Naive thymus-derived CD4-positive, alpha-beta T cell (primary cell): ENCODE measurements around the gene TMEM163. TPM values are rescaled to one million over a fixed set of nuclear protein-coding genes. Genes with fewer than 3 reads are reported as not detected.
A peak's percentile ranks its signal among the peaks of the same experiment; 100 is the strongest.

Experiments used
- ATAC-seq: fragments of 150-1000 bp; cut with Tn5 transposase; 2 replicates; pipeline ENCODE4 v1.10.0; 2021; ENCODE audit warnings: mild to moderate bottlenecking, moderate library complexity
- CTCF ChIA-PET: fragments of 350-600 bp; sonication (Branson Sonifier 250); formaldehyde crosslinking; loops from one replicate; lab custom pipeline; 2021; ENCODE audit warnings: antibody characterized with exemption; lab: Charles Lee
- POLR2A ChIA-PET: fragments of 350-600 bp; sonication (Branson Sonifier 250); formaldehyde crosslinking; loops from one replicate; lab custom pipeline; 2021; ENCODE audit warnings: antibody characterized with exemption, inconsistent platforms; lab: Charles Lee
- DNase-seq, 9 donors: peaks; one replicate each; pipeline versions ENCODE4 v3.0.0 to v3.0.0-alpha.2; 2020 to 2022; ENCODE audit warnings: mixed read lengths in 1 of 9
- H3K27ac ChIP-seq: one replicate; pipeline ENCODE4 v1.7.0; 2013; ENCODE audit warnings: mild to moderate bottlenecking, low read depth, low read length, moderate library complexity
- H3K27me3 ChIP-seq, 2 donors: one replicate each; pipeline ENCODE4 v1.7.0; 2013; ENCODE audit warnings: low read length in 2 of 2, mild to moderate bottlenecking in 2 of 2, moderate library complexity in 2 of 2; ENCODE audit not compliant: control insufficient read depth in 2 of 2, insufficient read depth in 2 of 2
- H3K36me3 ChIP-seq, 3 experiments: 1 replicate in 2 of 3; 2 replicates in 1 of 3; pipeline ENCODE4 v1.7.0; 2013; ENCODE audit warnings: low read length in 3 of 3, mild to moderate bottlenecking in 3 of 3, moderate library complexity in 1 of 3; ENCODE audit not compliant: insufficient read depth in 3 of 3, control insufficient read depth in 2 of 3
- H3K4me1 ChIP-seq, 2 donors: one replicate each; pipeline ENCODE4 v1.7.0; 2013; ENCODE audit warnings: low read length in 2 of 2, mild to moderate bottlenecking in 2 of 2, moderate library complexity in 1 of 2; ENCODE audit not compliant: control insufficient read depth in 2 of 2, insufficient read depth in 2 of 2
- H3K4me3 ChIP-seq: 2 replicates; pipeline ENCODE4 v1.7.0; 2013; ENCODE audit warnings: mild to moderate bottlenecking, low read length
- H3K9me3 ChIP-seq, 3 experiments: 1 replicate in 2 of 3; 2 replicates in 1 of 3; pipeline ENCODE4 v1.7.0; 2013; ENCODE audit warnings: low read length in 3 of 3; ENCODE audit not compliant: control insufficient read depth in 2 of 3
- H3K27ac Mint-ChIP-seq, 9 donors: one replicate each; pipeline ENCODE4 v1.8.0; 2020 to 2022; ENCODE audit warnings: mixed read lengths in 9 of 9, mild to moderate bottlenecking in 8 of 9, moderate library complexity in 5 of 9, inconsistent platforms in 2 of 9
- H3K27me3 Mint-ChIP-seq, 5 donors: one replicate each; pipeline ENCODE4 v1.8.0; 2021 to 2022; ENCODE audit warnings: mixed read lengths in 5 of 5, mild to moderate bottlenecking in 1 of 5
- H3K36me3 Mint-ChIP-seq, 5 donors: one replicate each; pipeline ENCODE4 v1.8.0; 2020 to 2022; ENCODE audit warnings: mixed read lengths in 5 of 5, mild to moderate bottlenecking in 3 of 5, inconsistent platforms in 1 of 5
- H3K4me1 Mint-ChIP-seq, 7 donors: one replicate each; pipeline ENCODE4 v1.8.0; 2020 to 2022; ENCODE audit warnings: mixed read lengths in 7 of 7, mild to moderate bottlenecking in 3 of 7, inconsistent platforms in 1 of 7
- H3K4me3 Mint-ChIP-seq, 10 donors: one replicate each; pipeline ENCODE4 v1.8.0; 2020 to 2022; ENCODE audit warnings: mild to moderate bottlenecking in 10 of 10, mixed read lengths in 10 of 10, moderate library complexity in 6 of 10, inconsistent platforms in 2 of 10
- H3K9me3 Mint-ChIP-seq, 11 donors: one replicate each; pipeline ENCODE4 v1.8.0; 2020 to 2022; ENCODE audit warnings: mixed read lengths in 11 of 11, mild to moderate bottlenecking in 4 of 11, inconsistent platforms in 1 of 11, moderate library complexity in 1 of 11
- intact Hi-C, 2 donors: fragments of 100-400 bp; cut with micrococcal nuclease; formaldehyde crosslinking; loops; one replicate each; pipeline ENCODE4 v1.15.1; 2023
- polyA plus RNA-seq, 2 donors: library from polyadenylated mRNA; unstranded; fragments of 300-500 nt; fragmentation: Illumina TruSeq; gene quantifications; one replicate each; pipeline ENCODE4 v1.2.3, GENCODE V29; 2021
- total RNA-seq, 6 experiments: library from RNA in 5 of 6; stranded (reverse) in 5 of 6; gene quantifications; 1 replicate in 5 of 6; 2 replicates in 1 of 6; pipeline ENCODE4 v1.2.3 and lab custom pipeline; 2021 to 2026

Gene TMEM163
- total and polyA plus RNA-seq, 7 experiments from 2014 or later = 0.13 to 0.71 (median 0.21) TPM; not detected in 2

- peaks cover 0 to 6% of the 10 kb centered on the region in 2 donors for H3K27me3 ChIP-seq
- intact Hi-C loops = loop anchor here in 1 of 2 donors (5.0 kb wide), 1 partner anchor 46 kb away; no protein-coding TSS in a partner anchor
These were observed 580 bp downstream of the TMEM163 start for GRCh38 chr2:134718023-134718816.

GRCh38 chr2:134717286-134718022, 1.3 kb downstream of the TMEM163 start:
- CTCF ChIA-PET = no interaction called here
- H3K9me3 ChIP-seq = no peaks in the 10 kb centered on the region
- H3K27me3 ChIP-seq = peaks cover 0 to 6% of the 10 kb centered on the region in 2 donors
- intact Hi-C loops = loop anchor here in 1 of 2 donors (5.0 kb wide), 1 partner anchor 45 kb away; no protein-coding TSS in a partner anchor
- H3K27ac ChIP-seq = no peak overlapping the region
- Mint-ChIP-seq H3K27ac (no peak overlapping the region), H3K27me3 (peaks cover 63 to 83% (median 68%) of the 10 kb centered on the region in 5 donors), H3K4me3 (peak overlapping the region; percentile 63 to 87 (median 77)), H3K4me1 (peaks cover 18 to 35% (median 27%) of the 10 kb centered on the region in 7 donors), H3K36me3 (peaks cover 0 to 3% (median 0%) of the 10 kb centered on the region in 5 donors), H3K9me3 (peaks cover 0 to 1% (median 0%) of the 10 kb centered on the region in 11 donors)
- DNase-seq (no peak), ATAC-seq (no peak)
- H3K4me1 ChIP-seq = no peaks in the 10 kb centered on the region
- H3K4me3 ChIP-seq = no peak overlapping the region
- POLR2A ChIA-PET = no interaction called here
- no peaks in the 10 kb centered on the region for H3K36me3 ChIP-seq

More at GRCh38 chr2:134718023-134718816, 580 bp downstream of the TMEM163 start:
- H3K4me1 ChIP-seq = no peaks in the 10 kb centered on the region
- H3K27ac ChIP-seq = no peak overlapping the region
- Mint-ChIP-seq H3K9me3 (peaks cover 0 to 1% (median 0%) of the 10 kb centered on the region in 11 donors), H3K36me3 (peaks cover 0 to 3% (median 0%) of the 10 kb centered on the region in 5 donors), H3K4me1 (peaks cover 18 to 35% (median 27%) of the 10 kb centered on the region in 7 donors), H3K27me3 (peaks cover 65 to 82% (median 69%) of the 10 kb centered on the region in 5 donors), H3K4me3 (peak overlapping the region; percentile 70 to 87 (median 80)), H3K27ac (no peak overlapping the region)
- DNase-seq (peak in 6 of 9 donors; percentile 7 to 27 (median 23)), ATAC-seq (peak; percentile 66)
- no peaks in the 10 kb centered on the region for H3K9me3 ChIP-seq
- H3K36me3 ChIP-seq = no peaks in the 10 kb centered on the region
- CTCF ChIA-PET = no interaction called here
- POLR2A ChIA-PET = no interaction called here
- peak overlapping the region; percentile 26 for H3K4me3 ChIP-seq

- H3K4me1 ChIP-seq = no peaks in the 10 kb centered on the region
- ATAC-seq (no peak), DNase-seq (no peak)
- peaks cover 0 to 6% of the 10 kb centered on the region in 2 donors for H3K27me3 ChIP-seq
- POLR2A ChIA-PET = no interaction called here
- H3K27ac Mint-ChIP-seq = no peak overlapping the region
- H3K27ac ChIP-seq = no peak overlapping the region
- peaks cover 56 to 83% (median 62%) of the 10 kb centered on the region in 5 donors for H3K27me3 Mint-ChIP-seq
- intact Hi-C loops = loop anchor here in 1 of 2 donors (5.0 kb wide), 1 partner anchor 44 kb away; no protein-coding TSS in a partner anchor
- peak overlapping the region in 8 of 10 donors; percentile 63 to 87 (median 77) for H3K4me3 Mint-ChIP-seq
- peaks cover 0 to 3% (median 0%) of the 10 kb centered on the region in 5 donors for H3K36me3 Mint-ChIP-seq
- H3K4me1 Mint-ChIP-seq = peaks cover 18 to 35% (median 27%) of the 10 kb centered on the region in 7 donors
- CTCF ChIA-PET = no interaction called here
- H3K9me3 Mint-ChIP-seq = peaks cover 0 to 1% (median 0%) of the 10 kb centered on the region in 11 donors
- H3K36me3 ChIP-seq = no peaks in the 10 kb centered on the region
- no peaks in the 10 kb centered on the region for H3K9me3 ChIP-seq
- no peak overlapping the region for H3K4me3 ChIP-seq
These were observed 2.0 kb downstream of the TMEM163 start for GRCh38 chr2:134716721-134717243.

GRCh38 chr2:134715932-134716643, 2.7 kb downstream of the TMEM163 start:
- H3K36me3 Mint-ChIP-seq = peaks cover 0 to 3% (median 0%) of the 10 kb centered on the region in 5 donors
- no peak overlapping the region for H3K27ac Mint-ChIP-seq
- POLR2A ChIA-PET = interaction anchor here (0.6 kb wide), 1 partner anchor 22 kb away, joined by 3 read pairs; no protein-coding TSS in a partner anchor
- no peak overlapping the region for H3K4me3 ChIP-seq
- no peak for DNase-seq
- peak overlapping the region in 3 of 10 donors; percentile 26 to 60 (median 26) for H3K4me3 Mint-ChIP-seq
- H3K27me3 ChIP-seq = peaks cover 0 to 6% of the 10 kb centered on the region in 2 donors
- no peaks in the 10 kb centered on the region for H3K36me3 ChIP-seq
- ATAC-seq = no peak
- H3K27me3 Mint-ChIP-seq = peaks cover 49 to 82% (median 55%) of the 10 kb centered on the region in 5 donors
- H3K27ac ChIP-seq = no peak overlapping the region
- peaks cover 18 to 35% (median 27%) of the 10 kb centered on the region in 7 donors for H3K4me1 Mint-ChIP-seq
- H3K4me1 ChIP-seq = no peaks in the 10 kb centered on the region
- H3K9me3 ChIP-seq = no peaks in the 10 kb centered on the region
- intact Hi-C loops = loop anchor here in 1 of 2 donors (5.0 kb wide), 1 partner anchor 44 kb away; no protein-coding TSS in a partner anchor
- CTCF ChIA-PET = no interaction called here
- H3K9me3 Mint-ChIP-seq = peaks cover 0 to 1% (median 0%) of the 10 kb centered on the region in 11 donors

GRCh38 chr2:134714228-134714627, 4.6 kb downstream of the TMEM163 start:
- H3K27ac ChIP-seq = no peak overlapping the region
- CTCF ChIA-PET = no interaction called here
- H3K4me1 Mint-ChIP-seq = peaks cover 7 to 28% (median 18%) of the 10 kb centered on the region in 7 donors
- H3K9me3 Mint-ChIP-seq = peaks cover 0 to 1% (median 0%) of the 10 kb centered on the region in 11 donors
- H3K4me3 Mint-ChIP-seq = no peak overlapping the region
- H3K36me3 ChIP-seq = no peaks in the 10 kb centered on the region
- ATAC-seq (no peak), DNase-seq (no peak)
- H3K27ac Mint-ChIP-seq = no peak overlapping the region
- POLR2A ChIA-PET = no interaction called here
- peaks cover 39 to 78% (median 51%) of the 10 kb centered on the region in 5 donors for H3K27me3 Mint-ChIP-seq
- H3K4me3 ChIP-seq = no peak overlapping the region
- no peaks in the 10 kb centered on the region for H3K9me3 ChIP-seq
- intact Hi-C loops = loop anchor here in 1 of 2 donors (5.0 kb wide), 1 partner anchor 42 kb away; no protein-coding TSS in a partner anchor
- H3K36me3 Mint-ChIP-seq = no peaks in the 10 kb centered on the region
- H3K27me3 ChIP-seq = peaks cover 0 to 6% of the 10 kb centered on the region in 2 donors
- H3K4me1 ChIP-seq = no peaks in the 10 kb centered on the region
